HAP-1 (cell line): Measurements from ENCODE around the gene WASHC2A.
"Not testable (repeated sequence)": the region's sequence is repeated elsewhere in the genome, so short reads cannot be mapped to it uniquely, and the experiment has no call there.

Experiments used
- DNase-seq, 2 experiments: peaks; one replicate each; pipeline ENCODE4 v3.0.0-alpha.2; 2016 to 2020; ENCODE audit warnings: low spot score in 2 of 2
- H3K27me3 ChIP-seq: fragments of 250-450 bp; sonication (Bioruptor Pico); 2 replicates; pipeline ENCODE4 v1.5.1; 2020; ENCODE audit warnings: low read depth, mild to moderate bottlenecking, moderate library complexity
- H3K36me3 ChIP-seq: fragments of 250-450 bp; sonication (Bioruptor Pico); replicated peaks from 2 replicates; pipeline ENCODE4 v1.5.1; 2020; ENCODE audit warnings: mild to moderate bottlenecking
- H3K4me1 ChIP-seq: fragments of 250-450 bp; sonication (Bioruptor Pico); 2 replicates; pipeline ENCODE4 v1.5.1; 2020; ENCODE audit warnings: mild to moderate bottlenecking
- H3K4me3 ChIP-seq: fragments of 250-450 bp; sonication (Bioruptor Pico); 2 replicates; pipeline ENCODE4 v1.5.1; 2020; ENCODE audit warnings: mild to moderate bottlenecking, moderate library complexity
- H3K9me3 ChIP-seq: fragments of 250-450 bp; sonication (Bioruptor Pico); 2 replicates; pipeline ENCODE4 v1.5.1; 2020; ENCODE audit warnings: mild to moderate bottlenecking, moderate library complexity
- in situ Hi-C: fragments of 300-500 bp; cut with MboI; formaldehyde crosslinking; loops from 3 replicates; pipeline ENCODE4 v1.14.3; 2020; ENCODE audit warnings: low sequenced_read_pairs, inconsistent platforms, mixed read lengths

WASHC2A gene, protein sequence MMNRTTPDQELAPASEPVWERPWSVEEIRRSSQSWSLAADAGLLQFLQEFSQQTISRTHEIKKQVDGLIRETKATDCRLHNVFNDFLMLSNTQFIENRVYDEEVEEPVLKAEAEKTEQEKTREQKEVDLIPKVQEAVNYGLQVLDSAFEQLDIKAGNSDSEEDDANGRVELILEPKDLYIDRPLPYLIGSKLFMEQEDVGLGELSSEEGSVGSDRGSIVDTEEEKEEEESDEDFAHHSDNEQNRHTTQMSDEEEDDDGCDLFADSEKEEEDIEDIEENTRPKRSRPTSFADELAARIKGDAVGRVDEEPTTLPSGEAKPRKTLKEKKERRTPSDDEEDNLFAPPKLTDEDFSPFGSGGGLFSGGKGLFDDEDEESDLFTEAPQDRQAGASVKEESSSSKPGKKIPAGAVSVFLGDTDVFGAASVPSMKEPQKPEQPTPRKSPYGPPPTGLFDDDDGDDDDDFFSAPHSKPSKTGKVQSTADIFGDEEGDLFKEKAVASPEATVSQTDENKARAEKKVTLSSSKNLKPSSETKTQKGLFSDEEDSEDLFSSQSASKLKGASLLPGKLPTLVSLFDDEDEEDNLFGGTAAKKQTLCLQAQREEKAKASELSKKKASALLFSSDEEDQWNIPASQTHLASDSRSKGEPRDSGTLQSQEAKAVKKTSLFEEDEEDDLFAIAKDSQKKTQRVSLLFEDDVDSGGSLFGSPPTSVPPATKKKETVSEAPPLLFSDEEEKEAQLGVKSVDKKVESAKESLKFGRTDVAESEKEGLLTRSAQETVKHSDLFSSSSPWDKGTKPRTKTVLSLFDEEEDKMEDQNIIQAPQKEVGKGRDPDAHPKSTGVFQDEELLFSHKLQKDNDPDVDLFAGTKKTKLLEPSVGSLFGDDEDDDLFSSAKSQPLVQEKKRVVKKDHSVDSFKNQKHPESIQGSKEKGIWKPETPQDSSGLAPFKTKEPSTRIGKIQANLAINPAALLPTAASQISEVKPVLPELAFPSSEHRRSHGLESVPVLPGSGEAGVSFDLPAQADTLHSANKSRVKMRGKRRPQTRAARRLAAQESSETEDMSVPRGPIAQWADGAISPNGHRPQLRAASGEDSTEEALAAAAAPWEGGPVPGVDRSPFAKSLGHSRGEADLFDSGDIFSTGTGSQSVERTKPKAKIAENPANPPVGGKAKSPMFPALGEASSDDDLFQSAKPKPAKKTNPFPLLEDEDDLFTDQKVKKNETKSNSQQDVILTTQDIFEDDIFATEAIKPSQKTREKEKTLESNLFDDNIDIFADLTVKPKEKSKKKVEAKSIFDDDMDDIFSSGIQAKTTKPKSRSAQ (N-terminal part only)

GRCh38 chr10:50067546-50068351, at the start of gene WASHC2A:
Gene WASHC2A (plus strand): TSS chr10:50067954. CDS start chr10:50068006, 52 bp downstream.
- H3K4me3 ChIP-seq, result peak within 1 kb of the TSS; percentile 44

DNA sequence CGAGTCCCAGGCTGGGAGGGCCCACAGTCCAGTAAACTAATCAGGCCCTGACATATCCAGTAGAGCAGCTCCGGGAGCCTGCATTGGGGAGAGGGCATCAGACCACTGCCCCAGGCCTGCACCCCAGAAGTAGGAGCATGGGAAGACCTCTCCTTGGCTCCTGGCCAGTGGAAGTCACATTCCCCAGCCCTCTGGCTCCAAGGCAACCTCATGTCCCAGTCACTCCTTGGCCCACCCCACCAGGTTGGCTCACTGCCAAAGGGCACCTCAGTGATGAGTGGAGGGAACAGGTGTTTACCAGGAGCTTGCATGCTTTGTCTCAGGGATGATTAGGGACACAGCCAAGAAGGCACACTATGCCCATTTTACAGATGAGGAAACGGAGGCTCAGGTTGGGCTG, 48.5 kb upstream of the WASHC2A start:
- H3K36me3 ChIP-seq, H3K4me3 ChIP-seq, H3K4me1 ChIP-seq, DNase-seq, H3K9me3 ChIP-seq, in situ Hi-C loops, H3K27me3 ChIP-seq: not testable (repeated sequence)

More at GRCh38 chr10:50067546-50068351, at the start of gene WASHC2A:
- peak; percentile 24 to 93 for DNase-seq
- H3K27me3 ChIP-seq, H3K36me3 ChIP-seq, H3K4me1 ChIP-seq, H3K9me3 ChIP-seq: not testable (repeated sequence)
- in situ Hi-C loops, result loop anchor here (25.0 kb wide), 1 partner anchor 480 kb away; no protein-coding TSS in a partner anchor

DNA sequence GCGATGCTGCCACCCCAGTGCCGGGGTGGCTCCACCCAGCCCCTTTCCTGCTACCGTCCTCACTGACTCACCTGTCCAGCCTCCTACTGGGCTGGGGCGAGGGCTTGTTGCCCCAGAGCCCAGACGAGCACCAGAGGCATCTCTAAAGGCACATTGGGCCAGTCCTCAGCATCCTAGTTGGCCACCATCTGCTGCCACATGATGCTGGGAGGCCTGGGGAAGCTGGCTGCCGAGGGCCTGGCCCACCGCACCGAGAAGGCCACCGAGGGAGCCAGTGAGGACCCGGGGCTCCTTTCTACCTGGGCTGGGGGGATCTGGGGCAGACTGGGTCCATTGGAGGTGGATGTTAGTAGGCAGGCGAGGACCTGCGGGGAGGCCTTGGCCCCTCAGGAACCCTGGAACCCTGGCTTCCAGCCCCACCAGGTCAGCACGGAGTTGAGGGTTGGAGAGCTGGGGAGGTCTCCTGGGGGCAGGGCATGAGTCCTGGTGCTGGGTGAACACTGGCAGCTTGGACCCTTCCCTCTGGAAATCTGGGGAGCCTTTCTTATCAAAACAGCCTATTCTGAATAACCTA, 47.2 kb upstream of the WASHC2A start:
- DNase-seq, H3K4me3 ChIP-seq, H3K36me3 ChIP-seq, H3K9me3 ChIP-seq, H3K4me1 ChIP-seq, H3K27me3 ChIP-seq, in situ Hi-C loops: not testable (repeated sequence)

GRCh38 chr10:50021646-50022045, 46.1 kb upstream of the WASHC2A start:
- no peak for DNase-seq
- Histone ChIP-seq H3K4me1 (no peaks in the 10 kb centered on the region), H3K27me3 (no peaks in the 10 kb centered on the region), H3K4me3 (no peak overlapping the region), H3K9me3 (no peaks in the 10 kb centered on the region), H3K36me3 (no peaks in the 10 kb centered on the region)
- in situ Hi-C loops, result no loop called here

- H3K9me3 ChIP-seq, H3K4me1 ChIP-seq, in situ Hi-C loops: not testable (repeated sequence)
Measured at GRCh38 chr10:50024716-50025383, 42.9 kb upstream of the WASHC2A start.

GRCh38 chr10:50025627-50026026, 42.1 kb upstream of the WASHC2A start:
- no peaks in the 10 kb centered on the region for H3K27me3 ChIP-seq
- no peak for DNase-seq
- no peaks in the 10 kb centered on the region for H3K9me3 ChIP-seq
- H3K4me3 ChIP-seq, result no peak overlapping the region
- no peaks in the 10 kb centered on the region for H3K36me3 ChIP-seq
- no peaks in the 10 kb centered on the region for H3K4me1 ChIP-seq
- in situ Hi-C loops, result no loop called here

More at GRCh38 chr10:50024716-50025383, 42.9 kb upstream of the WASHC2A start:
- not testable (repeated sequence) for H3K4me3 ChIP-seq, DNase-seq, H3K36me3 ChIP-seq, H3K27me3 ChIP-seq

- DNase-seq, result no peak
- in situ Hi-C loops, result no loop called here
Measured at GRCh38 chr10:50027195-50027594, 40.6 kb upstream of the WASHC2A start.

GRCh38 chr10:50033481-50033880, 34.3 kb upstream of the WASHC2A start:
- H3K4me1 ChIP-seq, result no peaks in the 10 kb centered on the region
- in situ Hi-C loops, result no loop called here
- no peaks in the 10 kb centered on the region for H3K27me3 ChIP-seq
- H3K4me3 ChIP-seq, result no peak overlapping the region
- no peaks in the 10 kb centered on the region for H3K36me3 ChIP-seq
- H3K9me3 ChIP-seq, result no peaks in the 10 kb centered on the region
- DNase-seq, result no peak

More at GRCh38 chr10:50027195-50027594, 40.6 kb upstream of the WASHC2A start:
- Histone ChIP-seq H3K36me3 (no peaks in the 10 kb centered on the region), H3K4me3 (no peak overlapping the region), H3K9me3 (no peaks in the 10 kb centered on the region), H3K4me1 (no peaks in the 10 kb centered on the region), H3K27me3 (no peaks in the 10 kb centered on the region)

GRCh38 chr10:50035337-50035736, 32.4 kb upstream of the WASHC2A start:
- H3K9me3 ChIP-seq, H3K4me1 ChIP-seq, H3K36me3 ChIP-seq, DNase-seq, H3K4me3 ChIP-seq, in situ Hi-C loops, H3K27me3 ChIP-seq: not testable (repeated sequence)

DNA sequence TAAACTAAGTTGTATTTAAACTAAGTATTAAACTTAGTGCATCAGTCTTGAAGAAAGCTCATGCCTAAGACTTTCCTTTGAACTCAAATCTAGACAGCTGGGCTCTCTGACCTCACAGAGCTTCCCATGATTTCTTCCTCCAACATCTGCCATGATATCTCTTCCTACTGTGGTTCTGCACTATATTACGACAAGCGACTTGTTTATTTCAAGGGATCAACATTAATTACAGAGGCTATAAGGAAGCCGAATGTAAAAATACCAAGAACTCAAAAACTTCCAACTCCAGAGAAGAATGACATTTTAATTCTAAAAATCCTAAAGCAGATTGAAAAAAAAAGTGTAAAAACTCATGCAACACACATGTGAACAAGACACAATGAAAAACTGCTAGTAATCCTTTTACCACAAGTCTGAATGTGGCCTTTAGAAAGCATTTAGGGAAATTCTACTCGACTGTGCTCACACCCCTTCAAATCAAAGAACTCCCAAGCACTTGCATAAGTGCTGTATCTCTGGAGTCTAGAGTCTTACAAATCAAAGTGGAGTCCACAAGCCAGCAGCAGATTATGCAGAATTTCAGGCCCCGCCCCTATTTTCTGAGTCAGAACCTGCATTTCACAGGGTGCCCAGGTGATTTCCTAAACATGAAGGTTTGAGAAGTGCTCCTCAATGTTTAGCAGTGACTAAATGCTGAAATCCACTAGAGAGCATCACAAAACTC, 22.7 kb upstream of the WASHC2A start:
- Histone ChIP-seq H3K9me3 (no peaks in the 10 kb centered on the region), H3K36me3 (no peaks in the 10 kb centered on the region), H3K4me3 (no peak overlapping the region), H3K4me1 (no peaks in the 10 kb centered on the region), H3K27me3 (no peaks in the 10 kb centered on the region)
- in situ Hi-C loops, result no loop called here
- no peak for DNase-seq

GRCh38 chr10:50046457-50046856, 21.3 kb upstream of the WASHC2A start:
- H3K9me3 ChIP-seq, DNase-seq, H3K4me1 ChIP-seq, in situ Hi-C loops, H3K4me3 ChIP-seq, H3K27me3 ChIP-seq, H3K36me3 ChIP-seq: not testable (repeated sequence)

GRCh38 chr10:50047594-50047993, 20.2 kb upstream of the WASHC2A start:
- in situ Hi-C loops, H3K27me3 ChIP-seq, H3K36me3 ChIP-seq, H3K9me3 ChIP-seq, H3K4me1 ChIP-seq, DNase-seq, H3K4me3 ChIP-seq: not testable (repeated sequence)
